Endothelial cell of umbilical vein (primary cell): ENCODE data around the gene SFI1.

Experiments
- CTCF ChIP-seq, 2 donors: IDR thresholded peaks; 1 replicate in 1 of 2; 2 replicates in 1 of 2; pipeline ENCODE4 v1.5.1; 2011; ENCODE audit warnings: low read length in 2 of 2, mild to moderate bottlenecking in 2 of 2, moderate library complexity in 2 of 2, control low read depth in 1 of 2, inconsistent platforms in 1 of 2, low read depth in 1 of 2; ENCODE audit not compliant: insufficient read depth in 1 of 2; ENCODE audit errors: extremely low read depth in 1 of 2
- POLR2A ChIP-seq: IDR thresholded peaks from 2 replicates; pipeline ENCODE4 v1.6.1; 2012; ENCODE audit warnings: low read depth, mild to moderate bottlenecking, control low read depth, low read length

DNA sequence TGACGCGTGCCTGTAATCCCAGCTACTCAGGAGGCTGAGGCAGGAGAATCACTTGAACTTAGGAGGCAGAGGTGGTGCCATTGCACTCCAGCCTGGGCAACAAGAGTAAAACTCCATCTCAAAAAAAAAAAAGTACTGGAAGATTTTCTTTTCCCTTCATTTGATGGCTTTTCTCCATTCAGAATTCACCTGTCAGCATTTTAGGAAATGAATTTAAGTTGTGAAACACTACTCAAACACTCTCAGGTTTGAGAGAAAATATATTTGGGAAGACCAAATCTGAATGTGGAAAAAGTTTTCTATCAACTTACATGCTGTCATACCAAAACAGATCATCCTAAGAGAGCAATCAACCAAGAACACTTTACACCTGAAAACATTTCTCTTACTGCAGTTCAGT lies 9.4 kb upstream of the SFI1 start:
- TF ChIP-seq CTCF (IDR thresholded peaks at IDR 0.05; ENCODE audit: extremely low read depth in 1 of 2, insufficient read depth in 1 of 2, low read depth in 1 of 2, low read length in 2 of 2) (no peak), POLR2A (no peak)
